Right lobe of liver (tissue), 6 donors: ENCODE results near the gene KIF3C. TPM values are rescaled to one million over a fixed set of nuclear protein-coding genes. Genes with fewer than 3 reads are reported as not detected.
A peak's percentile ranks its signal among the peaks of the same experiment; 100 is the strongest.
"Not testable (repeated sequence)": the region's sequence is repeated elsewhere in the genome, so short reads cannot be mapped to it uniquely, and the experiment has no call there.

Experiments
- ATAC-seq, 4 donors: fragments of 200-7000 bp; cut with Tn5 transposase; one replicate each; pipeline ENCODE4 v1.9.1; 2020; ENCODE audit warnings: mild to moderate bottlenecking in 4 of 4, moderate library complexity in 4 of 4
- DNase-seq, 3 donors: peaks; one replicate each; pipeline ENCODE4 v3.0.0-alpha.2; 2020
- H3K27ac ChIP-seq, 3 donors: fragments of 200-600 bp; one replicate each; pipeline ENCODE4 v1.8.0; 2022
- H3K27me3 ChIP-seq, 2 donors: fragments of 200-600 bp; one replicate each; pipeline ENCODE4 v1.8.0; 2022
- H3K36me3 ChIP-seq, 4 donors: fragments of 200-600 bp; sonication (generic) in 1 of 4; one replicate each; pipeline versions ENCODE4 v1.5.1 to v1.8.0; 2017 to 2022; ENCODE audit warnings: control low read depth in 1 of 4
- H3K4me1 ChIP-seq, 4 donors: fragments of 200-600 bp; sonication (generic) in 1 of 4; one replicate each; pipeline versions ENCODE4 v1.5.1 to v1.8.0; 2017 to 2022; ENCODE audit warnings: control low read depth in 1 of 4
- H3K4me3 ChIP-seq, 3 donors: fragments of 200-600 bp; one replicate each; pipeline ENCODE4 v1.8.0; 2022
- H3K9me3 ChIP-seq, 4 donors: fragments of 200-600 bp; sonication (generic) in 1 of 4; one replicate each; pipeline versions ENCODE4 v1.5.1 to v1.8.0; 2017 to 2022; ENCODE audit warnings: control low read depth in 1 of 4
- POLR2A ChIP-seq: fragments of 450-650 bp; IDR thresholded peaks from one replicate; pipeline ENCODE4 v1.6.1; 2017; ENCODE audit warnings: antibody characterized with exemption, mild to moderate bottlenecking
- WGBS: methylation state at CpG from one replicate; pipeline ENCODE4 v1.1.6; 2018; ENCODE audit warnings: low coverage, low lambda C conversion rate; ENCODE audit not compliant: insufficient coverage; ENCODE audit errors: missing lambda C conversion rate; 5-methylcytosine and 5-hydroxymethylcytosine counted together
- intact Hi-C, 2 donors: fragments of 100-400 bp; cut with DNase I; formaldehyde crosslinking; loops; one replicate each; pipeline versions ENCODE4 v1.11.2 to v1.14.1; 2022
- total RNA-seq, 6 experiments: library from RNA; depleted of rRNA in 2 of 6; stranded (reverse); fragments of >200 nt in 2 of 6; fragmentation: NEBNext Ultra II Directional in 3 of 6; extraction: Animal tissue kit (Norgen Biotek cat#: 25700) in 3 of 6; gene quantifications; one replicate each; pipeline versions ENCODE4 v1.1.0 to v1.2.4, GENCODE V29; 2016 to 2023
- TF ChIP-seq, protein P1 (sequence below), 4 donors: fragments of 200-600 bp in 3 of 4; fragments of 450-650 bp in 1 of 4; IDR thresholded peaks; one replicate each; pipeline versions ENCODE4 v1.5.1 to v1.8.0; 2016 to 2022; ENCODE audit warnings: antibody characterized with exemption in 4 of 4, mild to moderate bottlenecking in 2 of 4
- donor health status: DM: no; HTN: yes; CAD: no.
- donor health status: DM: no; HTN: no; CAD: no.
- donor health status: DM: no; HTN: no; CAD: no.
- donor health status: DM: no; HTN: yes; CAD: no.
- donor health status: DM: no; HTN: yes; CAD: no.

The KIF3C gene
- total RNA-seq, 6 experiments from 2014 or later, result 0.88 to 2.2 (median 1.0) TPM

DNA sequence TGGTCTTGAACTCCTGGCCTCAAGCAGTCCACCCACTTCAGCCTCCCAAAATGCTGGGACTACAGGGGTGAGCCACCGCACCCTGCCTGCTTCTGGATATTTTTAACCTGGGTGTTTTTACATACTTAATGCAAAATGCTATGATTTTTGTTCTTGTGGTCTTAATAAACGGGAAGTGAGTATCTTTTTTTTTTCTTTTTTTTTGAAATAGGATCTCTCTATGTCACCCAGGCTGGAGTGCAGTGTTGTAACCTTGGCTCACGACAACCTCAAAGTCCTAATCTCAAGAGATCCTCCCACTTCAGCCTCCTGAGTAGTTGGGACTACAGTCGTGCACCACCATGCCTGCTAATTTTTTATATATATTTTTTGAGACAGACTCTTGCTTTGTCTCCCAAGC, 84.8 kb downstream of the KIF3C start:
- Histone ChIP-seq H3K27me3 (no peaks in the 10 kb centered on the region), H3K36me3 (no peaks in the 10 kb centered on the region), H3K4me1 (no peaks in the 10 kb centered on the region), H3K9me3 (no peaks in the 10 kb centered on the region), H3K27ac (no peak overlapping the region), H3K4me3 (no peak overlapping the region)
- no peak for ATAC-seq
- no peak for DNase-seq
- intact Hi-C loops, result no loop called here
- TF ChIP-seq, protein P1, sequence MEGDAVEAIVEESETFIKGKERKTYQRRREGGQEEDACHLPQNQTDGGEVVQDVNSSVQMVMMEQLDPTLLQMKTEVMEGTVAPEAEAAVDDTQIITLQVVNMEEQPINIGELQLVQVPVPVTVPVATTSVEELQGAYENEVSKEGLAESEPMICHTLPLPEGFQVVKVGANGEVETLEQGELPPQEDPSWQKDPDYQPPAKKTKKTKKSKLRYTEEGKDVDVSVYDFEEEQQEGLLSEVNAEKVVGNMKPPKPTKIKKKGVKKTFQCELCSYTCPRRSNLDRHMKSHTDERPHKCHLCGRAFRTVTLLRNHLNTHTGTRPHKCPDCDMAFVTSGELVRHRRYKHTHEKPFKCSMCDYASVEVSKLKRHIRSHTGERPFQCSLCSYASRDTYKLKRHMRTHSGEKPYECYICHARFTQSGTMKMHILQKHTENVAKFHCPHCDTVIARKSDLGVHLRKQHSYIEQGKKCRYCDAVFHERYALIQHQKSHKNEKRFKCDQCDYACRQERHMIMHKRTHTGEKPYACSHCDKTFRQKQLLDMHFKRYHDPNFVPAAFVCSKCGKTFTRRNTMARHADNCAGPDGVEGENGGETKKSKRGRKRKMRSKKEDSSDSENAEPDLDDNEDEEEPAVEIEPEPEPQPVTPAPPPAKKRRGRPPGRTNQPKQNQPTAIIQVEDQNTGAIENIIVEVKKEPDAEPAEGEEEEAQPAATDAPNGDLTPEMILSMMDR (IDR thresholded peaks at IDR 0.05), result no peak
- no peak for TF ChIP-seq POLR2A
- WGBS, result 60% methylated on average over 4 of the region's 4 CpGs

DNA sequence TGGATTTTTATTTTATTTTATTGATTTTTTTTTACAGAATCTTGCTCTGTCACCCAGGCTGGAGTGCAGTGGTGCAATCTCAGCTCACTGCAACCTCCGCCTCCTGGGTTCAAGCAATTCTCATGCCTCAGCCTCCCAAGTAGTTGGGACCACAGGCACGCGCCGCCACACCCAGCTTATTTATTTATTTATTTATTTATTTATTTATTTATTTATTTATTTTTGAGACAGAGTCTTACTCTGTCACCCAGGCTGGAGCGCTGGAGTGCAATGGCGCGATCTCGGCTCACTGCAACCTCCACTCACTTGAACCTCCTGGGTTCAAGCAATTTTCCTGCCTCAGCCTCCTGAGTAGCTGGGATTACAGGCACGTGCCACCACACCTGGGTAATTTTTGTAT, 86.0 kb downstream of the KIF3C start:
- H3K27ac ChIP-seq, intact Hi-C loops, H3K36me3 ChIP-seq, H3K4me3 ChIP-seq, H3K27me3 ChIP-seq, ATAC-seq, H3K9me3 ChIP-seq, DNase-seq, H3K4me1 ChIP-seq: not testable (repeated sequence)
- 72% methylated on average over 6 of the region's 9 CpGs for WGBS

DNA sequence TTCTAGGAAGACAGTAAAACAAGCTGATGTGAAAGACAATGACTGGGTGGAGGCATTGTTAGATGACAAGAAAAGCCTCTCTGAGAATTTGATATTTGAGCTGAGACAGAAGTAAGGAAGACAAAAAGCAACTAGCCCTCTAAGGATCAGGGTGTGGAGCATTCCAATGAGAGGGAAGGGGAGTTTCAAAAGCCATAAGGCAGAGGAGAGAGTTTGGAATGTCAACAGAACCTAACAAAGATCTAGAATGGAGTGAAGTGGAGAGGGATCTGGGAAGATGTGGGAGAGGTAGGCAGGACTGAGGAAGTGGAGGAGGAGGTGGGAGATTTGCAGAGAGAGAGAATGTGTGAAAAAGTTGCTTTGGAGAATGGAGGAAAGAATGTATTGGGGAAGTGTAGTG, 86.7 kb downstream of the KIF3C start:
- Histone ChIP-seq H3K4me3 (no peak overlapping the region), H3K9me3 (no peaks in the 10 kb centered on the region), H3K27me3 (no peaks in the 10 kb centered on the region), H3K36me3 (no peaks in the 10 kb centered on the region), H3K27ac (no peak overlapping the region), H3K4me1 (no peaks in the 10 kb centered on the region)
- no peak for TF ChIP-seq POLR2A
- TF ChIP-seq, protein P1 (IDR thresholded peaks at IDR 0.05), result no peak
- intact Hi-C loops, result no loop called here
- ATAC-seq (no peak), DNase-seq (no peak)

DNA sequence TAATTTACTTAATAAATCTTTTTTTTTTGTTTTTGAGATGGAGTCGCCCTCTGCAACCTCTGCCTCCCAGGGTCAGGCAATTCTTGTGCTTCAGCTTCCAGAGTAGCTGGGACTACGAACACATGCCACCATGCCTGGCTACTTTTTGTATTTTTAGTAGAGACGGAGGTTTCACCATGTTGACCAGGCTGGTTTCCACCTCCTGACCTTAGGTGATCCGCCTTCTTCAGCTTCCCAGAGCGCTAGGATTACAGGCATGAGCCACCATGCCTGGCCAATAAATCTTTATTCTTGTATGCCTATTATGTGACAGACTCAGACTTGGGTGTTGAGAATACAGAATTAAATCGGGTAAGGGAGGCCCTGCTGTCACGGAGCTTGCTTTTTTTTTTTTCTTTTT, 87.3 kb downstream of the KIF3C start:
- 76% methylated on average over 7 of the region's 7 CpGs for WGBS

DNA sequence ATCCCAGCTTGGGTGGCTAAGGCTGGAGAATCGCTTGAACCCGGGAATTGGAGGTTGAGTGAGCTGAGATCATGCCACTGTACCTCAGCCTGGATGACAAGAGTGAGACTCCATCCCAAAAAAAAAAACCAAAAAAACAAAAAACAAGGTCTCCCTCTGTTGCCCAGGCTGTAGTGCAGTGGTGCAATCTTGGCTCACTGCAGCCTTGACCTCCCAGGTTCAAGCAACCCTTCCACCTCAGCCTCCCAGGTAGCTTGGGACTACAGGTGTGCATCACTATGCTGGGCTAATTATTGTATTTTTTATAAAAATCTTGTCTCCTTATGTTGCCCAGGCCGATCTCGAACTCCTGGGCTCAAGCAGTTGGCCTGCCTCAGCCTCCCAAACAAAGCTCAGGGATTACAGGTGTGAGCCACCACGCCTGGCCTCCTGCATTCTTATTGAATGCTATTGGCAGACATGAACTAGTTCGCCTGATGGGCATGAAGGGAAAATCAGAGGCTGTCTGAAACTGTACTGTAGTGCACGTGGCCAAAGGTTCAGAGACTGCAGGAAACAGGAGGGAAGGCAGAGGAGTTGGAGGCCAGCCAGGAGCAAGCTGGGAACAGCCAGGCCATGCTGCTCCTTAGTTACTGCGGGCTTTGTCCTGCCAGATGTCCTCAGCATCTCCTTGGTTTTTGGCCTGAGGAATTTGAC, 88.0 kb downstream of the KIF3C start:
- H3K4me1 ChIP-seq, result no peaks in the 10 kb centered on the region
- intact Hi-C loops, result no loop called here
- WGBS, result 79% methylated on average over 8 of the region's 8 CpGs
- ATAC-seq, result peak; percentile 50 to 68 (median 59)
- TF ChIP-seq POLR2A, result no peak
- TF ChIP-seq, protein P1 (IDR thresholded peaks at IDR 0.05), result no peak
- no peak overlapping the region for H3K27ac ChIP-seq
- no peaks in the 10 kb centered on the region for H3K9me3 ChIP-seq
- H3K36me3 ChIP-seq, result no peaks in the 10 kb centered on the region
- DNase-seq, result peak in 2 of 3 donors; percentile 47 to 49
- H3K27me3 ChIP-seq, result no peaks in the 10 kb centered on the region
- H3K4me3 ChIP-seq, result no peak overlapping the region

More for the DNA sequence above, 87.3 kb downstream of the KIF3C start:
- DNase-seq (no peak), ATAC-seq (no peak)
- Histone ChIP-seq H3K4me3 (no peak overlapping the region), H3K27ac (no peak overlapping the region), H3K36me3 (no peaks in the 10 kb centered on the region), H3K9me3 (no peaks in the 10 kb centered on the region), H3K4me1 (no peaks in the 10 kb centered on the region), H3K27me3 (no peaks in the 10 kb centered on the region)
- TF ChIP-seq, protein P1 (IDR thresholded peaks at IDR 0.05), result no peak
- TF ChIP-seq POLR2A, result no peak
- intact Hi-C loops, result no loop called here
